ENCODE results near the gene SAPCD2.

Gene SAPCD2

DNA sequence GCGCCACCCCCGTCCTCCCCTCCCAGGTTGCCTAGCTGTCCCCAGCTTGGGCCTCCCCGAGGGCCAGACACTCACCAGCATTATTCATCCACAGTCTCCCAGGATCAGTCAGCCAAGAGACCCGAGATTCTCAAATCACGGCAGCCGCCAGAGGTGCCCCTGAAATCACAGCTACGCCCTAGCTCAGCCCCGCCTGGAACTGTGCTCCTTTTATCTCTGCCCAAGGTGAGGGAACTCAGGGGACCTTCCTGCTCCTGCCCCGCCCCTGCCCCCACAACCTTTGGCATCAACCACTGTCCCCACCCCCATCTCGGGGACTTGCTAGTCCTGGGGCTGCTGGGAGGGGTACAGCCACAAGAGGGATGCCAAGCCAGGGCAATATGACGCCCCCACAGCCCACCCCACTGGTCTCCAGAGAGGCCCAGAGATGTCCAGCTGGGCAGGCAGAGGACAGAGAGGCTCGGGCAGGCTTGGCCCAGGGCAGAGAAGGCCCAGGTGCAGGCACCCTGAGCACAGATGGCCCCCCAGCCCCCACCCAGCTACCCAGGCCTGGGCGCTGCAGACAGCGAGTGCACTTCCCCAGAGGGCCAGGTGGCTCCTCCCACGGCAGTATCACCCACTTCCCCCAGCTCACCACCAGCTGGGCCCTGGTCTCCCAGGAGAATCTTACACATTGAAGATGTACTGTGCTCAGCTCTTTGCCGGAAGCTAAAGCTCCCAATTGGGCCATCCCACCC, 38.3 kb downstream of the SAPCD2 start, which contains the start of gene FUT7:
Gene FUT7, minus strand, starts transcription at position 185 of the 737 bp plus-strand sequence. Its CDS starts 97 bp downstream, at position 88.
- Histone ChIP-seq H2AFZ (ENCODE audit: low read length) (no peak within 1 kb of the TSS), H3K36me3 (ENCODE audit: insufficient read depth, low read length) (no peaks in the 10 kb centered on the region), H3K79me2 (ENCODE audit: insufficient read depth, low read length) (no peaks in the 10 kb centered on the region), H3F3A (ENCODE audit: insufficient read depth, low read length) (no peaks in the 10 kb centered on the region), H3K4me3 (ENCODE audit: low read depth, low read length, poor library complexity, severe bottlenecking) (no peak within 1 kb of the TSS), H3K9ac (ENCODE audit: low read length) (no peak within 1 kb of the TSS), H3K4me2 (ENCODE audit: low read length) (no peak within 1 kb of the TSS), H4K20me1 (ENCODE audit: insufficient read depth, low read length) (no peaks in the 10 kb centered on the region), H3K27me3 (ENCODE audit: insufficient read depth, low read length) (peaks cover 15% of the 10 kb centered on the region), H3K27ac (ENCODE audit: low read depth, low read length, poor library complexity, severe bottlenecking) (no peak within 1 kb of the TSS), H3K4me1 (ENCODE audit: insufficient read depth, low read length, severe bottlenecking) (peaks cover 10% of the 10 kb centered on the region), H3K9me2 (ENCODE audit: low read depth, low read length) (no peaks in the 10 kb centered on the region), H3K9me3 (ENCODE audit: low read length) (no peaks in the 10 kb centered on the region)
- TF ChIP-seq, protein P1, sequence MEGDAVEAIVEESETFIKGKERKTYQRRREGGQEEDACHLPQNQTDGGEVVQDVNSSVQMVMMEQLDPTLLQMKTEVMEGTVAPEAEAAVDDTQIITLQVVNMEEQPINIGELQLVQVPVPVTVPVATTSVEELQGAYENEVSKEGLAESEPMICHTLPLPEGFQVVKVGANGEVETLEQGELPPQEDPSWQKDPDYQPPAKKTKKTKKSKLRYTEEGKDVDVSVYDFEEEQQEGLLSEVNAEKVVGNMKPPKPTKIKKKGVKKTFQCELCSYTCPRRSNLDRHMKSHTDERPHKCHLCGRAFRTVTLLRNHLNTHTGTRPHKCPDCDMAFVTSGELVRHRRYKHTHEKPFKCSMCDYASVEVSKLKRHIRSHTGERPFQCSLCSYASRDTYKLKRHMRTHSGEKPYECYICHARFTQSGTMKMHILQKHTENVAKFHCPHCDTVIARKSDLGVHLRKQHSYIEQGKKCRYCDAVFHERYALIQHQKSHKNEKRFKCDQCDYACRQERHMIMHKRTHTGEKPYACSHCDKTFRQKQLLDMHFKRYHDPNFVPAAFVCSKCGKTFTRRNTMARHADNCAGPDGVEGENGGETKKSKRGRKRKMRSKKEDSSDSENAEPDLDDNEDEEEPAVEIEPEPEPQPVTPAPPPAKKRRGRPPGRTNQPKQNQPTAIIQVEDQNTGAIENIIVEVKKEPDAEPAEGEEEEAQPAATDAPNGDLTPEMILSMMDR (IDR thresholded peaks at IDR 0.05; ENCODE audit: low read length): no peak
- no peak for TF ChIP-seq EZH2 (IDR thresholded peaks at IDR 0.05; ENCODE audit: borderline replicate concordance, low read length)

GRCh38 chr9:137030538-137031527, 39.5 kb downstream of the SAPCD2 start:
- no peaks in the 10 kb centered on the region for H4K20me1 ChIP-seq (ENCODE audit: insufficient read depth, low read length)
- H3K4me2 ChIP-seq (ENCODE audit: low read length): no peak overlapping the region
- no peak overlapping the region for H3K4me3 ChIP-seq (ENCODE audit: low read depth, low read length, poor library complexity, severe bottlenecking)
- no peaks in the 10 kb centered on the region for H3K36me3 ChIP-seq (ENCODE audit: insufficient read depth, low read length)
- no peak for TF ChIP-seq EZH2 (IDR thresholded peaks at IDR 0.05; ENCODE audit: borderline replicate concordance, low read length)
- TF ChIP-seq, protein P1 (IDR thresholded peaks at IDR 0.05; ENCODE audit: low read length): no peak
- no peak overlapping the region for H3K9ac ChIP-seq (ENCODE audit: low read length)
- peaks cover 17% of the 10 kb centered on the region for H3K27me3 ChIP-seq (ENCODE audit: insufficient read depth, low read length)
- no peaks in the 10 kb centered on the region for H3K9me3 ChIP-seq (ENCODE audit: low read length)
- H3K4me1 ChIP-seq (ENCODE audit: insufficient read depth, low read length, severe bottlenecking): peaks cover 14% of the 10 kb centered on the region
- no peak overlapping the region for H3K27ac ChIP-seq (ENCODE audit: low read depth, low read length, poor library complexity, severe bottlenecking)
- no peaks in the 10 kb centered on the region for H3K79me2 ChIP-seq (ENCODE audit: insufficient read depth, low read length)
- no peaks in the 10 kb centered on the region for H3K9me2 ChIP-seq (ENCODE audit: low read depth, low read length)
- no peaks in the 10 kb centered on the region for H3F3A ChIP-seq (ENCODE audit: insufficient read depth, low read length)
- no peak overlapping the region for H2AFZ ChIP-seq (ENCODE audit: low read length)

GRCh38 chr9:137030006-137030405, 40.4 kb downstream of the SAPCD2 start:
- H3F3A ChIP-seq (ENCODE audit: insufficient read depth, low read length): no peaks in the 10 kb centered on the region
- H4K20me1 ChIP-seq (ENCODE audit: insufficient read depth, low read length): no peaks in the 10 kb centered on the region
- H3K27ac ChIP-seq (ENCODE audit: low read depth, low read length, poor library complexity, severe bottlenecking): no peak overlapping the region
- H3K27me3 ChIP-seq (ENCODE audit: insufficient read depth, low read length): peaks cover 17% of the 10 kb centered on the region
- no peaks in the 10 kb centered on the region for H3K36me3 ChIP-seq (ENCODE audit: insufficient read depth, low read length)
- no peaks in the 10 kb centered on the region for H3K9me3 ChIP-seq (ENCODE audit: low read length)
- no peak overlapping the region for H3K4me3 ChIP-seq (ENCODE audit: low read depth, low read length, poor library complexity, severe bottlenecking)
- TF ChIP-seq EZH2 (IDR thresholded peaks at IDR 0.05; ENCODE audit: borderline replicate concordance, low read length): no peak
- TF ChIP-seq, protein P1 (IDR thresholded peaks at IDR 0.05; ENCODE audit: low read length): no peak
- H2AFZ ChIP-seq (ENCODE audit: low read length): no peak overlapping the region
- H3K9ac ChIP-seq (ENCODE audit: low read length): no peak overlapping the region
- H3K79me2 ChIP-seq (ENCODE audit: insufficient read depth, low read length): no peaks in the 10 kb centered on the region
- H3K4me2 ChIP-seq (ENCODE audit: low read length): no peak overlapping the region
- H3K4me1 ChIP-seq (ENCODE audit: insufficient read depth, low read length, severe bottlenecking): peaks cover 20% of the 10 kb centered on the region
- H3K9me2 ChIP-seq (ENCODE audit: low read depth, low read length): no peaks in the 10 kb centered on the region
